GM19025 (cell line): Measurements from ENCODE around the gene AIP.

Experiments used
- ATAC-seq: cut with Tn5 transposase; IDR thresholded peaks from one replicate; pipeline ENCODE4 v1.9.1; 2021; ENCODE audit warnings: mild to moderate bottlenecking, low read depth, moderate library complexity; ENCODE audit not compliant: unreplicated experiment

The AIP gene

DNA sequence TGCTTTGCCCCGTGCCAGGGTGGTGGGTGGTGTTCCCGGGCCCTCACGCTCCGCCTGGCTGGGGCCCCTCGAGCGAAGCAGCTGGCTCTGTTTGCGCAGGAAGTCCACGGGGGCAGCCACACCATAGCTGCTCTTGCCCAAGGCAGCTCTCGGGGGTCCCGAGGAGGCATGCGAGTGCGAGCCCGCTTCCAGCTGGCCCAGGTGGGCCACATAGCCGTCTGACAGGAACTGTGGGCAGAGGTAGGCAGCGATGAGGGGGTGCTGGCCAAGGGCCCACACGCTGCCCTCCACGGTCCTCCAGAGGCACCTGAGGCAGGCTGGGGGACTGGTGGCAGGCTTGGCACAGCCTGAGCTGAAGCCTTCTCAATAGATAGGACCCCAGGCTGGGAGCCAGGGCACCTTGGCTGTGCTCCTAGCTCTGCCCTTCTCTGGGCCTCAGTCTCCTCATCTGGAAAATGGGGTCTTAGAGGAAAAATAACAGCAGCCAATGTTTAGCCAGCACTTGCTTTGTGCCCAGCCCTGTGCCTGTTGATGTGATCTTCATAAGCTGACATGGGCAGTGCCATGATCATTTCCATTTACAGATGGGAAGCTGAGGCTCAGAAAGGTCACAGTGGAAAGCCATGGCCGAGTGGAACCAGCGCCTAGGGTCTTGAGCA, 9.4 kb downstream of the AIP start:
- ATAC-seq: no peak

GRCh38 chr11:67492801-67493547, 10.1 kb downstream of the AIP start:
- ATAC-seq: no peak

GRCh38 chr11:67493548-67494370, 10.9 kb downstream of the AIP start:
- no peak for ATAC-seq

- ATAC-seq: no peak
These were observed 11.8 kb downstream of the AIP start for GRCh38 chr11:67494371-67495233.

DNA sequence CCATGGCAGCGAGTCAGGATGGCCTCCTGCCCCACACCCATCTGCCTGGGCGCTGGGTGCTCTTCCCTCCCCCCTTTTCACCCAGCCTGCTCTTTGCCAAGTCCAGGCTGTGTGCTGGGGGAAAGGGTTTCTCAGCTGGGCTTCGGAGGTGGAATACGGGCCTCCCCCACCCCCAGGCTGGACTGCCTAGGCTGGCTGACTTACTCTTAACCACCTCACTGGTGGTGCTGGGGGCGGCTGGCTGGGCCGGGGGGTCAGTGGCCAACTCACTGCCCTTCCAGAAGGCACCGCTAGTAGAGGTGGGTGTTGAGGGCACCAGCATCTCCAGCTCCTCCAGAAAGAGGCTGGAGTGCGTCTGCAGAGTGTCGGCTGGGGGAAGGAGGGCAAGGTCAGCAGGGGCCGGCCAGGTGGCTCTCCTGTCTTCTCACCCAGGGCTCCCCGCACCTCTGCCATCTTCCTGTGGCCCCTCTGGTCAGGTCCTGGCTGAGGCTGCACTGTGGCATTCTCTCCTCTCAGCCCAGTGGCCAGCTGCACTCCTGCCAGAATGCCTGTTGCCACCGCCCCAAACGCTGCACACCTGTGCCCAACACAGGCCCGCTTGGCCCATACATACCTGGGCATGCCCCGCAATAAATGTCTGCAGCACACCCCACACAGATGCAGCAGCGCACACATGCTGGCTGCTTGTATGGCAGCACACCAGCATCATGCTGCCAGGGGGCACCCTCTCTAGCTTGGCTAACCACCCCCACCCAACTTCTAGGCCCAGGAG, 12.6 kb downstream of the AIP start:
- ATAC-seq: no peak

DNA sequence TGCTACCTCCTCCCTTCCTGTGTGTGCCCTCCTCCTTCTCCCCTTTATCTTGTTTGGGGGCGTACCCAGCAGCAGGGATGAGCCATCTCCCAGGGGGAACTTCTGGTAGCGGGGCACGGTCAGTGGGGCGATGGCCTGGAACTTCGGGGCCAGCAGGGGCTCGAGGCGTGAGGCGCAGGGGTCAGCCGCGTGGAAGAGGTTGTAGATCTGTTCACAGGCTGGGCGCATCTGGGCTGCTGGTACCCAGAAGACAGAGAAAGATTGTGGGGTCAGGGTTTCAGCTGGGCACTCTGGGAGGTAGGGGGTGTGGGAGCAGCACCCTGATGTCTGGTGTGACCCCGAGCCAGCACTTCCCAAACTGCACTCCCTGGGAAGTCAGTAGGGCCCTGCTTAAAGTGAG, 13.3 kb downstream of the AIP start:
- no peak for ATAC-seq

- ATAC-seq: no peak
These were observed 14.9 kb downstream of the AIP start for GRCh38 chr11:67497656-67498291.

DNA sequence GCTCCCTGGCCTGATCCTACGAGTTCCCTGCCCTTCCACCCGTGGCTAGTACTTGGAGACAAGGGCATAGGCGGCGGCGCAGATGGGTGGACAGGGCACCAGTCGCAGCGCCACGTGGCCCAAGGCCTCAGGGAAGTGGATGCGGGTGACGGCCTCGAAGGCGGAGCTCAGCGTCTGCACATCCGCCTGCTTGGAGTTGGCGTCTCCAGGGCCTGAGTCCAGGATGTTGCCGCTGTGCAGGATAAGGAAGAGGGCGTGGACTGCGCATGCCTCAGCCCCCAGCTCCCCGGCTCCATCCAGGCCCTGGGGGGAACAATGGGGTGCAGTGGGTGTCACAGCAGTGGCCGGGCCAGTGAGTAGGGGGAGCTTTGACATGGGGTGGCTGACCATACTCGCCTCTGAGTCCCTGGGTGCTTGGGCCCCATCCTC, 15.7 kb downstream of the AIP start:
- no peak for ATAC-seq

DNA sequence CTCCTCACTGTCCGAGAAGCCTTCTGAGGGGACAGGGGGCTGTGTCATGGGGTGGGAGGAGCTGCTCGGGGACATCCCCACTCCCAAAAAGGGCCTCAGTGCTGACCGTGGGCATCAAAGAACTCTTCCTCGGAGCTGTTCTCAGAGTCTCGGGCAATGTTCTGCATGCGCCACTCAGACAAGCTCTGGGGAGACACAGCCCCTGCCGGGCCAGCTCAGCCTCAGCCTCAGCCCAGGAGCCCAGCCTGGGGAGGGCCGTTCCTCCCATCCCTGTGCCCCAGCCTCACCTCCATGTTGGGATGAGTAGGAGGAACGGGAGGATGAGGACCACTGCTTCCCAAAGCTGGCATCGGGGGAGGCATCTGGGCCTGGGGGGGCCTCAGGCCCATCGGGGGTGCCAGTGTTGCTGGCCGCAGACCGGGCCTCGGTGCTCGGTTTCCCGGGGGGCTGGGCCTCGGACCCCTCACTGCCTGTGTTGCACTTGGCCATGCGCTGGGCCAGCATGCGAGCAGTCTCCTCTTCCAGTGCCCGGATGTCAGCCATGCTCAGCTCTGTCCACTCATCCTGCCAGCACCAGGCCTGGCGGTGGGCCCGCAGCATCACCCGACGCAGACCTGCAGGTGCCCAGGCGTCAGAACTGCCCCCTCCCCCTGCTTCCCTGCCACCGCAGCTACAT, 17.1 kb downstream of the AIP start:
- no peak for ATAC-seq

DNA sequence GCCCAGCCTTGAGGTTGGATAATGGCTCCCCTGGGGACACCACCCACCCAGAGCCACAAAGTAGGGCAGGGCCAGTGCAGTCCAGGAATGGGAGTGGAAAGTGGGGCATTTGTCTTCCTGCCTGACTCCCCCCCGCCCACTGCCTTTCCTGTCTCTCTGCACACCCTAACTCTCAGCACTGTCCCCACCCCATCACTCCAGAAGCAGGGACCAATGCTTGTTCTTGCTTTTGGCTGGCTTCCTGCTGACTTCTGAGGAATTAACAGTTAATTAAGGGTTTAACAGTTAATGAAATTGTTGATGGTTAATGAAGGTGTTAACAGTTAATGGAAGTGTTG, 17.6 kb downstream of the AIP start:
- no peak for ATAC-seq

GRCh38 chr11:67500831-67501715, 18.2 kb downstream of the AIP start:
- no peak for ATAC-seq

GRCh38 chr11:67501854-67502253, 19.0 kb downstream of the AIP start:
- ATAC-seq: no peak

DNA sequence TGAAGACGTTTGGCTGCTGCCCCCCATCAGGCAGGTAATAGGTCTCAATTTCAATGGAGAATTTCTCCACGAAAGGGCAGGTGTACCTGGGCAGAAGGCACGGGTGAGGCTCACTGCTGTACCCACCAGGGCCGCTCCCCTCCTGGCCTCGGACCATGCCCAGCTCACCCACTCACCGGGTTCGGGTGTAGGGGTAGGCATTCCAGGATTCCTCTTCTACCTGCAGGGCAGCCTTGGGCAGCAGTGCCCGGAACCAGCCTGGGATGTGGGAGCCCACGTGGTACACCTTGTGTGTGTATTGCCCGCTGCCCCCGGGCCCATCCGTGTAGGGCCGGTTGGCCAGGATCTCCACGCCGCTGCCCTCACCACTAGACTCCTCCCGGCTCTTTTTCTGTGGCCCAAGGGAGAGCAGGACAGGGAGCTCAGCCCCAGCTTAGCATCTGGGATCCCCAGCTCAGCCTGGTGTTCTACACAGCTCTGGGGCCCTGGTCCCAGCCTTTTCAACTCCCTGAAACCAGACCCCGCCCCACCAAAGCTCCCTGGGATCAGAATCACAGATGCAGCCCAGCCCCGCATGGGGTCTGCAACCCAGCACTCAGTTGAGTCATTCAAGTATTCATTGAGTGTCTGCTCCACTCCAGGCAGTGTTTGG, 19.6 kb downstream of the AIP start:
- no peak for ATAC-seq

GRCh38 chr11:67503119-67504004, 20.5 kb downstream of the AIP start:
- ATAC-seq: no peak

DNA sequence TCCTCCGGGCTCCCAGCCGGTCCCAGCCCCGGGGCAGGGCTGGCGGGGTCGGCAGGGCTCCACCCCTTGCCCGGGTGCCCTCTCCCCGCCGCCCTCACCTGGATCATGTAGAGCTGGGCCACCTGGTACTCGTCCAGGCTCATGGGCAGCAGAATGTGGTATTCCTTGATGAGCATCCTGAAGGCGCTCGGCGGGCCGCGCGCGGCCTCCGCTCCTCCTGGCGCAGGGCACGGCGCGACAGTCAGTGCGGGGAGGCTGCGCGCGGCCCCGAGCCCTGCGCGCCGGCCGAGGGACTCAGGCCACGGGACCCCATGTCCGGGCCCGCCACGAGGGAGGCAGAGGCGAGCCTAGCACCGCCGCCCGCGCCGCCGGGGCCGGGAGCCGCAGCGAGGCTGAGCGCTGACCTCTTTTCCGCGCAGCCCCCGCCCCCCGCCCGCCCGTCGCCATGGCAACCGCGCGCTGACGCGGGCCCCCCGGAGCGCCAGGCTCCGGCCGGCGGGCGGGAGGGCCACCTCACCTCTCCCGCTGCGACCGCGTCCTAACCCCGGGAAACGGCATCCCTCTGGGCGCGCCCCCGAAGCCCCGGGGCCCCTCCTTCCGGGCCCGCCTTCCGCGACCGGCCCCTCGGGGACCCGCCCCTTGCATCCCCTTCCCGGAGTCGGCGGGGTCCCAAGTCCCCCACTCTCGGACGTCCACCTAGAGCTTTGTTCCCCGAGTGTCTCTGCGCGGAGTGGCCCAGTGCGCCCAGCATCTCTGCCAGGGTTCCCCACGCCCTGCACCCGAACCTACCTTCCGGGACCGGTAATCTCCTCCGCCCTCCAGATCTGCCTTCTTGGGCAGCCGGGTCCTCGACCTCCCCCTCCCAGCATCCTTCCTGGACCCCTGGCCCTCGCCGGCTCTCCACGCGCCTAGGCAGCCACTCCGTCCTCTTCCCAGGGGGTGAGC, 21.5 kb downstream of the AIP start:
- ATAC-seq: no peak
